ENCODE measurements around the gene UBASH3A.

UBASH3A gene

GRCh38 chr21:42454786-42455185 lies 51.1 kb downstream of the UBASH3A start:
- no peak for DNase-seq
- in situ Hi-C loops (cut with HindIII; ENCODE audit: low pct_ligation_motif_present, low pct_unique_long_range_greater_than_20kb, low sequenced_read_pairs): no loop called here

GRCh38 chr21:42455196-42455595 lies 51.5 kb downstream of the UBASH3A start:
- no peak for DNase-seq
- in situ Hi-C loops (cut with HindIII; ENCODE audit: low pct_ligation_motif_present, low pct_unique_long_range_greater_than_20kb, low sequenced_read_pairs): no loop called here

- no peak for DNase-seq
These were observed 52.2 kb downstream of the UBASH3A start for GRCh38 chr21:42455754-42456440.

GRCh38 chr21:42456457-42456856 lies 52.8 kb downstream of the UBASH3A start:
- DNase-seq: no peak
- in situ Hi-C loops (cut with HindIII; ENCODE audit: low pct_ligation_motif_present, low pct_unique_long_range_greater_than_20kb, low sequenced_read_pairs): no loop called here

More at GRCh38 chr21:42455754-42456440, 52.2 kb downstream of the UBASH3A start:
- in situ Hi-C loops (cut with HindIII; ENCODE audit: low pct_ligation_motif_present, low pct_unique_long_range_greater_than_20kb, low sequenced_read_pairs): no loop called here

GRCh38 chr21:42459082-42459460 lies 55.4 kb downstream of the UBASH3A start:
- in situ Hi-C loops (cut with HindIII; ENCODE audit: low pct_ligation_motif_present, low pct_unique_long_range_greater_than_20kb, low sequenced_read_pairs): no loop called here
- no peak for DNase-seq

- in situ Hi-C loops (cut with HindIII; ENCODE audit: low pct_ligation_motif_present, low pct_unique_long_range_greater_than_20kb, low sequenced_read_pairs): no loop called here
- DNase-seq: no peak
These were observed 56.0 kb downstream of the UBASH3A start for GRCh38 chr21:42459546-42460215.

GRCh38 chr21:42460391-42461184 lies 56.9 kb downstream of the UBASH3A start:
- in situ Hi-C loops (cut with HindIII; ENCODE audit: low pct_ligation_motif_present, low pct_unique_long_range_greater_than_20kb, low sequenced_read_pairs): no loop called here
- no peak for DNase-seq

- DNase-seq: no peak
- in situ Hi-C loops (cut with HindIII; ENCODE audit: low pct_ligation_motif_present, low pct_unique_long_range_greater_than_20kb, low sequenced_read_pairs): no loop called here
These were observed 57.5 kb downstream of the UBASH3A start for GRCh38 chr21:42461185-42461520.

GRCh38 chr21:42461881-42462877 lies 58.5 kb downstream of the UBASH3A start:
- in situ Hi-C loops (cut with HindIII; ENCODE audit: low pct_ligation_motif_present, low pct_unique_long_range_greater_than_20kb, low sequenced_read_pairs): no loop called here

GRCh38 chr21:42463861-42464515 lies 60.3 kb downstream of the UBASH3A start:
- in situ Hi-C loops (cut with HindIII; ENCODE audit: low pct_ligation_motif_present, low pct_unique_long_range_greater_than_20kb, low sequenced_read_pairs): no loop called here
- peak; percentile 48 for DNase-seq

More at GRCh38 chr21:42461881-42462877, 58.5 kb downstream of the UBASH3A start:
- DNase-seq: no peak

GRCh38 chr21:42465008-42465802 lies 61.5 kb downstream of the UBASH3A start:
- in situ Hi-C loops (cut with HindIII; ENCODE audit: low pct_ligation_motif_present, low pct_unique_long_range_greater_than_20kb, low sequenced_read_pairs): no loop called here
- no peak for DNase-seq

GRCh38 chr21:42465803-42466127 lies 62.1 kb downstream of the UBASH3A start:
- in situ Hi-C loops (cut with HindIII; ENCODE audit: low pct_ligation_motif_present, low pct_unique_long_range_greater_than_20kb, low sequenced_read_pairs): no loop called here
- no peak for DNase-seq

GRCh38 chr21:42466700-42467099 lies 63.0 kb downstream of the UBASH3A start:
- DNase-seq: no peak
- in situ Hi-C loops (cut with HindIII; ENCODE audit: low pct_ligation_motif_present, low pct_unique_long_range_greater_than_20kb, low sequenced_read_pairs): no loop called here

GRCh38 chr21:42467140-42467983 lies 63.7 kb downstream of the UBASH3A start:
- in situ Hi-C loops (cut with HindIII; ENCODE audit: low pct_ligation_motif_present, low pct_unique_long_range_greater_than_20kb, low sequenced_read_pairs): no loop called here
- peak; percentile 31 for DNase-seq

- DNase-seq: no peak
- in situ Hi-C loops (cut with HindIII; ENCODE audit: low pct_ligation_motif_present, low pct_unique_long_range_greater_than_20kb, low sequenced_read_pairs): no loop called here
These were observed 64.9 kb downstream of the UBASH3A start for GRCh38 chr21:42468491-42469131.

- in situ Hi-C loops (cut with HindIII; ENCODE audit: low pct_ligation_motif_present, low pct_unique_long_range_greater_than_20kb, low sequenced_read_pairs): no loop called here
- DNase-seq: no peak
These were observed 65.6 kb downstream of the UBASH3A start for GRCh38 chr21:42469272-42469671.
